Small intestine (tissue), 7 donors: ENCODE results near the gene TEX10. TPM values are rescaled to one million over a fixed set of nuclear protein-coding genes. Genes with fewer than 3 reads are reported as not detected.

Experiments used
- DNase-seq, 2 donors: peaks; one replicate each; pipeline versions ENCODE4 v3.0.0 to v3.0.0-alpha.2; 2013
- FAIRE-seq: peaks from 2 replicates; lab custom pipeline; 2012; peaks lifted over from hg19 to GRCh38; lab: Jason Lieb, UNC
- H3K27ac ChIP-seq, 3 donors: one replicate each; pipeline ENCODE4 v1.5.1; 2013; ENCODE audit warnings: low read length in 2 of 3, mild to moderate bottlenecking in 2 of 3, control low read depth in 1 of 3, inconsistent platforms in 1 of 3, low read depth in 1 of 3, moderate library complexity in 1 of 3
- H3K27me3 ChIP-seq, 3 donors: one replicate each; pipeline ENCODE4 v1.6.1; 2013; ENCODE audit warnings: low read length in 3 of 3, inconsistent platforms in 1 of 3; ENCODE audit not compliant: control insufficient read depth in 3 of 3, insufficient read depth in 3 of 3
- H3K36me3 ChIP-seq, 3 donors: one replicate each; pipeline ENCODE4 v1.6.1; 2013; ENCODE audit warnings: low read length in 3 of 3, inconsistent platforms in 1 of 3, low read depth in 1 of 3, mild to moderate bottlenecking in 1 of 3, moderate library complexity in 1 of 3; ENCODE audit not compliant: control insufficient read depth in 3 of 3, insufficient read depth in 2 of 3
- H3K4me1 ChIP-seq, 3 donors: one replicate each; pipeline ENCODE4 v1.6.1; 2013; ENCODE audit warnings: low read length in 2 of 3, inconsistent platforms in 1 of 3, low read depth in 1 of 3, mild to moderate bottlenecking in 1 of 3, moderate library complexity in 1 of 3; ENCODE audit not compliant: control insufficient read depth in 3 of 3, insufficient read depth in 2 of 3
- H3K4me3 ChIP-seq, 3 donors: one replicate each; pipeline ENCODE4 v1.5.1; 2013; ENCODE audit warnings: low read length in 3 of 3, control low read depth in 1 of 3, inconsistent platforms in 1 of 3, low read depth in 1 of 3, mild to moderate bottlenecking in 1 of 3, moderate library complexity in 1 of 3
- H3K9me3 ChIP-seq, 2 donors: one replicate each; pipeline ENCODE4 v1.6.1; 2013; ENCODE audit warnings: low read depth in 1 of 2, low read length in 1 of 2; ENCODE audit not compliant: control insufficient read depth in 2 of 2, insufficient read depth in 1 of 2
- WGBS, 3 donors: extraction: QIAGEN DNeasy Blood & Tissue Kit; methylation state at CpG; one replicate each; pipeline ENCODE4 v1.1.7; 2013; 5-methylcytosine and 5-hydroxymethylcytosine counted together
- polyA plus RNA-seq, 4 donors: library from polyadenylated mRNA; stranded (reverse) in 3 of 4; unstranded in 1 of 4; fragments of 200-250 nt in 3 of 4; fragments of 120-200 nt in 1 of 4; gene quantifications; one replicate each; pipeline versions ENCODE4 v1.2.1 to v1.2.3, GENCODE V29; 2013
- donor health status: healthy with polysubstance abuse.
- donor health status: control.
- donor health status: control.
- donor health status: Bipolar disorder and iron deficiency.
- donor health status: healthy.

TEX10 gene
- polyA plus RNA-seq, 4 donors: 4.1 to 21.7 (median 5.6) TPM

DNA sequence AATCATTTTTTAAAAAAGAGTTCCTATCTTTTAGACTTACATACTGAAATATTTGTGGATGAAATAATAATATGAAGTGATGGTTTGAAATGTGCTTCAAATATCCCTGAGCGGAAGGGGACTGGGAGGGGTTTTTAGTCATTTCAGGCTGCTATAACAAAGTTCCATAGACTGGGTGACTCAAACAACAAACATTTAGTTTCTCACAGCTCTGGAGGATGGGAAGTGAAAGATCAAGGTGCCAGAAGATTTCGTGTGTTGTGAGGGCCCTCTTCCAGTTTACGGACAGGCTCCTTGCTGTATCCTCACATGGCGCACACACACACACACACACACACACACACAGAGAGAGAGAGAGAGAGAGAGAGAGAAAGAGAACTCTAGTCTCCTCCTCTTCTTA, 27.1 kb upstream of the TEX10 start:
- Histone ChIP-seq H3K27ac (no peak overlapping the region), H3K9me3 (peaks cover 0 to 9% of the 10 kb centered on the region in 2 donors), H3K4me1 (no peaks in the 10 kb centered on the region), H3K27me3 (no peaks in the 10 kb centered on the region), H3K36me3 (no peaks in the 10 kb centered on the region), H3K4me3 (no peak overlapping the region)
- no peak for DNase-seq
- WGBS, 3 donors: 81 to 94% (median 90%) methylated on average over 4 of the region's 4 CpGs
- FAIRE-seq: no peak

DNA sequence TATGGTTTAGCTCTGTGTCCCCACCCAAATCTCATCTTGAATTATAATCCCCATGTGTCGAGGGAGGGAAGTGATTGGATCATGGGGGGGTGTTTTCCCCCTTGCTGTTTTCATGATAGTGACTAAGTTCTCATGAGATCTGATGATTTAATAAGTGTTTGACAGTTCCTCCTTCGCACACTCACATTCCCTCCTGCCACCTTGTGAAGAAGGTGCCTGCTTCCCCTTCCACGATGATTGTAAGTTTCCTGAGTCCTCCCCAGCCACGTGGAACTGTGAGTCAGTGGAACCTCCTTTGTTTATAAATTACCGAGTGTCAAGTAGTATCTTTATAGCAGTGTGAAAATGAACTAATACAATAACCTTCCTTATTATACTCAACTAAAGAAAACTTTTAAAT, 24.3 kb upstream of the TEX10 start:
- H3K36me3 ChIP-seq: no peaks in the 10 kb centered on the region
- H3K9me3 ChIP-seq: peaks cover 0 to 3% of the 10 kb centered on the region in 2 donors
- 53 to 74% (median 70%) methylated on average over 5 of the region's 5 CpGs for WGBS, 3 donors
- FAIRE-seq (no peak), DNase-seq (no peak)
- no peaks in the 10 kb centered on the region for H3K27me3 ChIP-seq
- H3K4me1 ChIP-seq: no peaks in the 10 kb centered on the region
- H3K4me3 ChIP-seq: no peak overlapping the region
- no peak overlapping the region for H3K27ac ChIP-seq

DNA sequence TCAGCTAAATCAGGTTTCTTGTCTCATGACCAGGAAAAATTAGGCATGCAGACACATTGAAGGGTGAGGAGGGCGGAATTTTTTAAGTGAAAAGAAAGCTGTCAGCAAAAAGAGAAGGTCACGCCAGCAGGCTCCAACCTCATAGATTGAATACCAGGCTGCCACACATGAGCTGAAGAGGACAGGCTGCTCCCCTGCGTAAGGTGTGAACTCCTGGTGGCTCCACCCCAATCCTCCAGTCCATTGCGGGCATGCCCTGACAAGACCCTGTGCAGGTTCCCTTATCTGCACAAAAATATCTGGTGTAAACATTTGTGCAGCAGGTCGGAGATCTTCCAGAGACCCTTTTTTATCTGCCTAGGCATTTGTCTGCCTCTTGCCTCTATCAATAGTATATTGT, 22.9 kb upstream of the TEX10 start:
- no peak overlapping the region for H3K4me3 ChIP-seq
- no peak overlapping the region for H3K27ac ChIP-seq
- no peaks in the 10 kb centered on the region for H3K27me3 ChIP-seq
- no peaks in the 10 kb centered on the region for H3K36me3 ChIP-seq
- no peaks in the 10 kb centered on the region for H3K4me1 ChIP-seq
- H3K9me3 ChIP-seq: peaks cover 0 to 3% of the 10 kb centered on the region in 2 donors
- 85 to 90% (median 89%) methylated on average over 5 of the region's 5 CpGs for WGBS, 3 donors
- FAIRE-seq (no peak), DNase-seq (no peak)

DNA sequence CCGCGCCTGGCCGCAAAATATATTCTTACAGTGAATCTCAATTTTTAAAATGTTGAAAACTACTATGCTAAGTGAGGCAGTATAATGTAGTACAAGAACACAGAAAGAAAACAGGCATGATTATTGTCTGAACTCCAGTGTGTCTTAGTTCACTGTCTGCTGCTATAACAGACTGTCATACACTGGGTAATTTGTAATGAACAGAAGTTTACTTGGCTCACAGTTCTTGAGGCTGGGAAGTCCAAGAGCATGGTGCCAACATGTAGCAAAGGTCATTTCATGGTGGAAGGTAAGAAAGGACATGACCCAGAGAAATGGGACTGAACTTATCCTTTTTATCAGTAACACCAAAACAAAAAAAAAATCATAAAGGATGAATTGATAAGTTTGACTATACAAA, 19.9 kb upstream of the TEX10 start:
- no peak overlapping the region for H3K27ac ChIP-seq
- no peaks in the 10 kb centered on the region for H3K4me1 ChIP-seq
- 98 to 99% (median 99%) methylated on average over 3 of the region's 3 CpGs for WGBS, 3 donors
- no peaks in the 10 kb centered on the region for H3K27me3 ChIP-seq
- peaks cover 0 to 19% of the 10 kb centered on the region in 2 donors for H3K9me3 ChIP-seq
- FAIRE-seq (no peak), DNase-seq (no peak)
- H3K36me3 ChIP-seq: no peaks in the 10 kb centered on the region
- no peak overlapping the region for H3K4me3 ChIP-seq

DNA sequence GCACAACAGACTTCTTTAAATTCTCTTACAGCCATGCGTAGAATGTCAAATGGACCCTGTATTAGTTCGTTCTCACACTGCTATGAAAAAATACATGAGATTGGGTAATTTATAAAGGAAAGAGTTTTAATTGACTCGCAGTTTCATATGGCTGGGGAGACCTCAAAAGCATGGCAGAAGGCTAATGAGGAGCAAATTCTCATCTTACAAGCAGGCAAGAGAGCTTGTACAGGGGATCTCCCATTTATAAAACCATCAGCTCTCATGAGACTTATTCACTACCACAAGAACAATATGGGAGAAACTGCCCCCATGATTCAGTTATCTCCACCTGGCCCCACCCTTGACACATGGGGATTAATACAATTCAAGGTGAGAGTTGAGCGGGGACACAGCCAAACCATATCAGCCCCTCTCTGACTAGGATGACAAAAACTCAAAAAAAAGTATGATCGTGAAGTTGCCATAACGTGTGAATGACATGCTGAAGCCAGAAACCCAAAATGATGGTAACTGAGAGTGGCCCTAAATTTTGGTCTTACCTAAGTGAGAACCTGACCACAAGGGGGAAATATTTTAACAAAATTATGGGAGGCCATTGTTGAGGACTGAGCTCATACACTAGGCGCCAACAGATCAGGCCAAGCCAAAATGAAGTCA, 17.5 kb upstream of the TEX10 start:
- FAIRE-seq: no peak
- Histone ChIP-seq H3K27me3 (no peaks in the 10 kb centered on the region), H3K4me3 (no peak overlapping the region), H3K36me3 (no peaks in the 10 kb centered on the region), H3K4me1 (no peaks in the 10 kb centered on the region), H3K27ac (no peak overlapping the region), H3K9me3 (peaks cover 0 to 32% of the 10 kb centered on the region in 2 donors)
- 93 to 99% (median 95%) methylated on average over 7 of the region's 7 CpGs for WGBS, 3 donors
- no peak for DNase-seq

DNA sequence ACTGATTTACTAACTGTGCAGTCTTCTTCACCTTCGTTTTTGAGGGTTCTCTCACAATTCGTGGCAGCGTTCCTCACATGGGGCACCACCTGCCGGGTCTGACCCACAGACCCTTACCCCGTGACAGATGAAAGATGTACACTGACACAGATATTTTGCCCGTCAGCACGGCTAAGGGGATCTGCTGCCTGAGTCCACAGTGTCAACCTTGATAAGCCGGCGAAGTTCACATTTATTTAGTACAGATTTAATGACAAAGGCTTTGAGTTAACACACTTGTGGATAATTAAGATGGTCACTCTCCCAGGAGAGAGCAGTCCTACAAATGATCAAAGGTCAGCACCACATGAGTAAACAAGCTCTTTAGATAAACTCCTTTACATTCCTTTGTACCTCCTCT, 15.9 kb upstream of the TEX10 start:
- 75 to 90% (median 85%) methylated on average over 9 of the region's 9 CpGs for WGBS, 3 donors
- Histone ChIP-seq H3K36me3 (no peaks in the 10 kb centered on the region), H3K27ac (no peak overlapping the region), H3K4me1 (no peaks in the 10 kb centered on the region), H3K9me3 (peaks cover 0 to 44% of the 10 kb centered on the region in 2 donors), H3K27me3 (no peaks in the 10 kb centered on the region), H3K4me3 (no peak overlapping the region)
- DNase-seq (peak in 1 of 2 donors; percentile 34), FAIRE-seq (no peak)

DNA sequence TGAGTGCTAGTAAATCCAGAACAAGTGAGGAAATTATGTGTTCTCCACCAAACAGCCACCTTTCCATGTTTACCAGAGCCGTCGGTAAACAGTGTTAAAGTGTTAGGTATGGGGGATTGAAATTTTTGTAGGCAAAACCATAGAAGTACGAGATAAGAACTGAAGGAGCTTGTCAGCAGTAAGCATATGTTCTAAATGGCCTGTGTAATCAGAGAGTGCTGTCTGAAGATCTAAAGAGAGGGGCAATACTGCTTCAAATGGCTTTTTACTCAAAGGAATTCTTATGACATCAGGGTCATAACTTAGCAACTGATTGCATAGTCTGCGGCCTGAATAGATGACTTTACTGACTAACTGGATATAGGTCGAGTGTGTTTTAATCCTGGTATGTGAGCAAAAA, 13.4 kb upstream of the TEX10 start:
- WGBS, 3 donors: 84 to 94% (median 86%) methylated on average over 5 of the region's 5 CpGs
- Histone ChIP-seq H3K27ac (no peak overlapping the region), H3K27me3 (no peaks in the 10 kb centered on the region), H3K4me3 (no peak overlapping the region), H3K9me3 (peaks cover 0 to 42% of the 10 kb centered on the region in 2 donors), H3K4me1 (no peaks in the 10 kb centered on the region), H3K36me3 (no peaks in the 10 kb centered on the region)
- DNase-seq: no peak
- FAIRE-seq: no peak

DNA sequence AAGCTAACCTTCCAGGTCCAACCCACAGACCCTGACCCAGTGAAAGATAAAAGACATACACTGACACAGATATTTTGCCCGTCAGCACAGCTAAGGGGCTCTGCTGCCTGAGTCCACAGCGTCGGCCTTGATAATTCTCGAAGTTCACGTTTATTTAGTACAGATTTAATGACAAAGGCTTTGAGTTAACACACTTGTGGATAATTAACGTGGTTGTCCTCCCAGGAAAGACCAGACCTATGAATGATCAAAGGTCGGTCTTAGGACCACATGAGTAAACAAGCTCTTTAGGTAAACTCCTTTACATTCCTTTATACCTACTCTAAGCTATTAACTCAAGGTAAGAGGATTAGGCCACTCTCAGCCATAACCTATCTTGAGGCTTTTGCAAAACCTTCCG, 11.3 kb upstream of the TEX10 start:
- Histone ChIP-seq H3K4me1 (no peaks in the 10 kb centered on the region), H3K27me3 (no peaks in the 10 kb centered on the region), H3K27ac (no peak overlapping the region), H3K36me3 (no peaks in the 10 kb centered on the region), H3K9me3 (peaks cover 0 to 42% of the 10 kb centered on the region in 2 donors), H3K4me3 (no peak overlapping the region)
- WGBS, 3 donors: 78 to 88% (median 86%) methylated on average over 8 of the region's 8 CpGs
- DNase-seq: no peak
- no peak for FAIRE-seq

DNA sequence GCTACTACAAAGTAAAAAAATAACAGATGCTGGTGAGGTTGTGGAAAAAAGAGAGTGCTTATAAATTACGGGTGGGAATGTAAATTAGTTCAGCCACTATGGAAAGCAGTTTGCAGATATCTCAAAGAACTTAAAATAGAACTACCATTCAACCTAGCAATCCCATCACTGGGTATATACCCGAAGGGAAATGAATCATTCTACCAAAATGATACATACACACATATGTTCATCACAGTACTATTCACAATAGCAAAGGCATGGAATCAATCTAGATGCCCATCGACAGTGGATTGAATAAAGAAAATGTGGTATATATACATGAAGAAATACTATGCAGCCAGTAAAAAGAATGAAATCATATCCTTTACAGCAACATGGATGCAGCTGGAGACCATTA, 6.3 kb upstream of the TEX10 start:
- Histone ChIP-seq H3K27ac (no peak overlapping the region), H3K27me3 (no peaks in the 10 kb centered on the region), H3K9me3 (peaks cover 0 to 10% of the 10 kb centered on the region in 2 donors), H3K4me1 (no peaks in the 10 kb centered on the region), H3K4me3 (no peak overlapping the region), H3K36me3 (no peaks in the 10 kb centered on the region)
- WGBS, 3 donors: 88 to 94% (median 90%) methylated on average over 3 of the region's 3 CpGs
- no peak for DNase-seq
- FAIRE-seq: no peak
